GM19238 (cell line): ENCODE measurements around the gene INKA2.

ENCODE experiments used
- DNase-seq: peaks from one replicate; pipeline ENCODE4 v3.0.0; 2011; ENCODE audit warnings: low spot score; ENCODE audit not compliant: insufficient read length

The INKA2 gene

DNA sequence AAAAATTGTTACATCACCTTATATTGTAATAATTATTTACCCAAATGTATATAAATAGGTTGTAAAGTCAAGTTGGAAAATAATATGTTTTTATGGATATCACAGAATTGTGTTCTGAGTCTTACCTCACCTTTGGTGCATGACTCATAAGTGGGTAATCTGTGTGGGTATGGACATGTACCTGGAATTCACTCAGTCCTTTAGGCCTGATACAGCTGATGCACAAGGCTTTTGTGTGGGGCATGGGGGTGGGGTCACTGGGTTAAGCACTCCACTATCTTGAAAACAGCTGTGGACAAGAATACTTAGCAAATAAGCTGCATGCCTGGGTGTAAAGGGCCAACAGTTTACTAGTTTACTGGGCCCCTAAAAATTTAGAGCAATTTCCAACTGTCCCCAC, 34.4 kb downstream of the INKA2 start:
- no peak for DNase-seq

GRCh38 chr1:111704240-111704639, 35.0 kb downstream of the INKA2 start:
- DNase-seq = no peak

DNA sequence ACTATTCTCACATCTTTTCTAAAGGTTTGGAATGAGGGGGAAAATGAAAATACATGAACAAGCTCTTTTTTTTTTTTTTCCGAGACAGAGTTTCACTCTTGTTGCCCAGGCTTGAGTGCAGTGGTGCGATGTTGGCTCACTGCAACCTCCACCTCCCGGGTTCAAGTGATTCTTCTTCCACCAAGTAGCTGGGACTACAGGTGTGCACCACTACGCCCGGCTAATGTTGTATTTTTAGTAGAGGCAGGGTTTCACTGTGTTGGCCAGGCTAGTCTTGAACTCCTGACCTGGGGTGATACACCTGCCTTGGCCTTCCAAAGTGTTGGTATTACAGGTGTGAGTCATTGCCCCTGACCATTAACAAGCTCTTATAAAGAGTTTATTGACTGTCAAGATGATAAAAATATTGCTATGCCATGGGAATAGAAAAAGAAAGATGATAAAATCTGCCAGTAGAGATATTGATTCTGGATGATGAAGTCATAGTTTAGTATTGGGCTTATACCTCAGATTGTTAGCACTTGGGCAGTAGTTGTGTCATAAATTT, 36.6 kb downstream of the INKA2 start:
- no peak for DNase-seq

DNA sequence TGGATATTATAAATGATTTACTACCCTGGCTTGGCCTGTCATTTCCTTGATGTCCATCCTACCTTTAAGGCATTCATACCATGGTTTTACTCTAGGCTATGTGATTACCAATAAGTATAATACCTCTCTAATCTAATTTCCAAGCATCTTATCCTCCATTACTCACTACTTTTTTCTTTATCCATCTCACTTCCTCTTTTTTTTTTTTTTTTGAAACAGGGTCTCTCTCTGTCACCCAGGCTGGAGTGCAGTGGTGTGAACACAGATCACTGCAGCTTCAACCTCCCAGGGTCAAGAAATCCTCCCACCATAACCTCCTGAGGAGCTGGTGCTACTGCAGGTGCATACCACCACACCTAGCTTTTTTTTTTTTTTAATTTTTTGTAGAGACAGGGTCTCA, 39.9 kb downstream of the INKA2 start:
- DNase-seq = no peak

GRCh38 chr1:111696330-111696729, 42.9 kb downstream of the INKA2 start:
- DNase-seq = no peak

- DNase-seq = no peak
Measured at GRCh38 chr1:111695801-111696200, 43.4 kb downstream of the INKA2 start.

DNA sequence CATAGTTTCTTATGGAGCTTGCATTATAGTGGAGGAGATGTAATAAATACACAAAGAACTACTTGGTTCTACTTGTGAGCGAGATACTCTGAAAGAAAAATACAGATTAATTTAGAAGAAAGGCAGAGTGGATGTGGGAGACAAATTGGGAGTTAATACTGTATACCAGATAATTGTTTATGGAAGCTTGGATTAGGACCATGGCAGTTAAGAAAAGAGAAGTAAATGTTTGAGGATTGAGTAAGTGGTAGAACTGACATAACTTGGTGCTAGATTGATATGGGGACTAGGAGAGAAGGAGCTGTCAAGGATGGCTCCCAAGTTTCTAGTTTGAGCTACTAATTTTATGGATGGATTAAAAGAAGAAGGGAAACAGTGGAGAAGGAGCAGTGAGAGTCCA, 47.3 kb downstream of the INKA2 start:
- DNase-seq = no peak

DNA sequence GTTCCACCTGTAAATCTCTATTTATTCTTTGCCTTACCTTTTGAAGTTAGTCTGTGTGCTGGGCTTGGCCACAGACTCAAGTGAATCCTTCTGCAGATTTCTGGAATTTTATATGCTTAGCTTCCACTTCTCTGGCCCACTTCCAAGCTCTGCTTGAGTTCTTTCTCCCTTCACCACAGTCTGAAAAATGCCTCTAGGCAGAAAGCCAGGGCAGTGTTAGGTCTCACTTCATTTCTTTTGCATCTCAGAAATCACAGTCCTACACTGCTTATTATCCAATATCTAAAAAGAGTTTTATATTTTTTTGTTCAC, 48.9 kb downstream of the INKA2 start:
- DNase-seq = no peak
